Right lobe of liver (tissue), 6 donors: Measurements from ENCODE around the gene COA4. TPM values are rescaled to one million over a fixed set of nuclear protein-coding genes. Genes with fewer than 3 reads are reported as not detected.
A peak's percentile ranks its signal among the peaks of the same experiment; 100 is the strongest.

ENCODE experiments used
- ATAC-seq, 4 donors: fragments of 200-7000 bp; cut with Tn5 transposase; one replicate each; pipeline ENCODE4 v1.9.1; 2020; ENCODE audit warnings: mild to moderate bottlenecking in 4 of 4, moderate library complexity in 4 of 4
- DNase-seq, 3 donors: peaks; one replicate each; pipeline ENCODE4 v3.0.0-alpha.2; 2020
- H3K27ac ChIP-seq, 3 donors: fragments of 200-600 bp; one replicate each; pipeline ENCODE4 v1.8.0; 2022
- H3K27me3 ChIP-seq, 2 donors: fragments of 200-600 bp; one replicate each; pipeline ENCODE4 v1.8.0; 2022
- H3K36me3 ChIP-seq, 4 donors: fragments of 200-600 bp; sonication (generic) in 1 of 4; one replicate each; pipeline versions ENCODE4 v1.5.1 to v1.8.0; 2017 to 2022; ENCODE audit warnings: control low read depth in 1 of 4
- H3K4me1 ChIP-seq, 4 donors: fragments of 200-600 bp; sonication (generic) in 1 of 4; one replicate each; pipeline versions ENCODE4 v1.5.1 to v1.8.0; 2017 to 2022; ENCODE audit warnings: control low read depth in 1 of 4
- H3K4me3 ChIP-seq, 3 donors: fragments of 200-600 bp; one replicate each; pipeline ENCODE4 v1.8.0; 2022
- H3K9me3 ChIP-seq, 4 donors: fragments of 200-600 bp; sonication (generic) in 1 of 4; one replicate each; pipeline versions ENCODE4 v1.5.1 to v1.8.0; 2017 to 2022; ENCODE audit warnings: control low read depth in 1 of 4
- CTCF ChIP-seq, 4 donors: fragments of 200-600 bp in 3 of 4; fragments of 450-650 bp in 1 of 4; IDR thresholded peaks; one replicate each; pipeline versions ENCODE4 v1.5.1 to v1.8.0; 2016 to 2022; ENCODE audit warnings: antibody characterized with exemption in 4 of 4, mild to moderate bottlenecking in 2 of 4
- POLR2A ChIP-seq: fragments of 450-650 bp; IDR thresholded peaks from one replicate; pipeline ENCODE4 v1.6.1; 2017; ENCODE audit warnings: antibody characterized with exemption, mild to moderate bottlenecking
- WGBS: methylation state at CpG from one replicate; pipeline ENCODE4 v1.1.6; 2018; ENCODE audit warnings: low coverage, low lambda C conversion rate; ENCODE audit not compliant: insufficient coverage; ENCODE audit errors: missing lambda C conversion rate; 5-methylcytosine and 5-hydroxymethylcytosine counted together
- intact Hi-C, 2 donors: fragments of 100-400 bp; cut with DNase I; formaldehyde crosslinking; loops; one replicate each; pipeline versions ENCODE4 v1.11.2 to v1.14.1; 2022
- total RNA-seq, 6 experiments: library from RNA; depleted of rRNA in 2 of 6; stranded (reverse); fragments of >200 nt in 2 of 6; fragmentation: NEBNext Ultra II Directional in 3 of 6; extraction: Animal tissue kit (Norgen Biotek cat#: 25700) in 3 of 6; gene quantifications; one replicate each; pipeline versions ENCODE4 v1.1.0 to v1.2.4, GENCODE V29; 2016 to 2023
- donor health status: DM: no; HTN: yes; CAD: no.
- donor health status: DM: no; HTN: no; CAD: no.
- donor health status: DM: no; HTN: no; CAD: no.
- donor health status: DM: no; HTN: yes; CAD: no.
- donor health status: DM: no; HTN: yes; CAD: no.

Gene COA4
- total RNA-seq, 6 experiments from 2014 or later = 48.8 to 116 (median 56.0) TPM

DNA sequence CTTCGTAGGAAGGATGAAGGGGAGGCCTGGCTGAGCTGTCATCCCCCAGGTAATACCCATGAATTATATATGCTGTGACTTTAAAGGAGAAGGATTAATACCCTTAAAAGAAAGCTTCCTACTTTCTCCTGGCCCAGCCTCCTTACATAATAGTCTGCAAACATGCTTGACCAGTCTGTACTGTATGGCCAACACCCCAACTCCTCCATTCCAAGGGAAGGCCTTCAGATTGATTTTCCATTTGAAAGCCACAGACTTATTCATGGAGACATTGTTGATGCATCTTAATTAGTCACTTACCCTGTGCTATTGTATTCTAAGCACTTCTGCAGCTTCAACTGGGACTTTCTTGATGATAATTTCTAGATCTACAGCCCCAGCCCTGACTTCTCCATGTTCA, 2.1 kb upstream of the COA4 start:
- Histone ChIP-seq H3K36me3 (peaks cover 0 to 6% (median 0%) of the 10 kb centered on the region in 4 donors), H3K4me3 (no peak overlapping the region), H3K9me3 (no peaks in the 10 kb centered on the region), H3K27me3 (no peaks in the 10 kb centered on the region), H3K4me1 (peaks cover 0 to 20% (median 9%) of the 10 kb centered on the region in 4 donors), H3K27ac (no peak overlapping the region)
- intact Hi-C loops = no loop called here
- ATAC-seq = no peak
- 67% methylated on average over 1 of the region's 1 CpG for WGBS
- DNase-seq = no peak
- TF ChIP-seq POLR2A = no peak
- TF ChIP-seq CTCF (IDR thresholded peaks at IDR 0.05) = no peak

DNA sequence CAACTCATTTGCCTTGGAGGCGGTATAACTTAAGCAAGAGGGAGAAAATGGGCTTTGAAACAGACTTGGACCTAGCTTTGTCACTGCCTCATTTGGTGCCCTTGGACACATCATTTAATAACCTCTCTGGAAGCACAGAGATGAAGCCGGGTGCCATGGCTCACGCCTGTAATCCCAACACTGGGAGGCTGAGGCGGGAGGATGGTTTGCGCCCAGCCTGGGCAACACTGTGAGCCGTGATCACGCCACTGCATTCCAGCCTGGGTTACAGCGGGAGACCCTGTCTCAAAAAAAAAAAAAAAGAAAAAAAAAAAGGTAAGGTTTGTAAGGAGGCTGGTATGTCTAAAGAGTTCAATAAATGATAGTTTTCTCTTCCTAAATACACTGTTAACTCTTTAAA, 806 bp downstream of the COA4 start:
- H3K36me3 ChIP-seq = peaks cover 0 to 17% (median 7%) of the 10 kb centered on the region in 4 donors
- DNase-seq (no peak), ATAC-seq (peak in 1 of 4 donors; percentile 9)
- no peaks in the 10 kb centered on the region for H3K9me3 ChIP-seq
- H3K4me3 ChIP-seq = peak overlapping the region; percentile 70 to 83 (median 80)
- H3K27ac ChIP-seq = peak overlapping the region; percentile 72 to 82 (median 77)
- intact Hi-C loops = no loop called here
- TF ChIP-seq CTCF (IDR thresholded peaks at IDR 0.05) (no peak), POLR2A (no peak)
- no peaks in the 10 kb centered on the region for H3K27me3 ChIP-seq
- WGBS = 28% methylated on average over 8 of the region's 8 CpGs
- peaks cover 0 to 20% (median 9%) of the 10 kb centered on the region in 4 donors for H3K4me1 ChIP-seq

GRCh38 chr11:73875380-73875779, 1.3 kb downstream of the COA4 start:
- Histone ChIP-seq H3K27me3 (no peaks in the 10 kb centered on the region), H3K9me3 (no peaks in the 10 kb centered on the region), H3K27ac (no peak overlapping the region), H3K36me3 (peaks cover 0 to 17% (median 7%) of the 10 kb centered on the region in 4 donors), H3K4me3 (peak overlapping the region; percentile 70 to 83 (median 80)), H3K4me1 (peaks cover 0 to 22% (median 9%) of the 10 kb centered on the region in 4 donors)
- DNase-seq (no peak), ATAC-seq (no peak)
- intact Hi-C loops = no loop called here
- TF ChIP-seq CTCF (IDR thresholded peaks at IDR 0.05) (no peak), POLR2A (no peak)
- WGBS = 91% methylated on average over 1 of the region's 1 CpG

DNA sequence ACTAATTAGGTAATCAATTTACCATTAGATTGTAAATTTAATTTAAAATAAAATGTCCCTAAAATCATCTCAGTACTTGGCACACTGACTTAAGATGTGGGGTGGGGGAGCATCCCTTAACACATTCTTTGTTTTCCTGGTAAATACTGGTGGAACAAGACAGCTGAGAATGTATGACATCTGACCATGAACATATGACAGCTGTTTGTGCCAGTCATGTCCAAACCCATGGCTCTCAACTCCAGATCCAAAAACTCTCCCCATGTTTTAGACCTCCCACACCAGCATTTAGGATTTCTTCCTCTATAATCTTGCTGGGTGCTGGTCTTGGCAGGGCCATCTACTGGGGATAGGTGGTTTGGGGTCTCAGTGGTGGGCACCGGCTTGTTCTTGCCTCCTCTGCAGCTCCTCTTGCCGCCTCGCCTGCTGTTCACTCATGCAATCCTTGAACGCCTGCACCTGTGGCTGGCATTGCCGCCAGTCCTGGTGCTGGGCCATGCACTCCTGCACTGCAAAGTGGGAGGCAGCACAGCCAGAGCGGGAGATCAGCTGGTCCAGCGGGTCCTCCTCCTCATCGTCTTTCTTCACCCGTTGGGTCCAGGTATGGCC, 3.8 kb downstream of the COA4 start:
- Histone ChIP-seq H3K27me3 (no peaks in the 10 kb centered on the region), H3K9me3 (no peaks in the 10 kb centered on the region), H3K27ac (no peak overlapping the region), H3K4me3 (no peak overlapping the region), H3K4me1 (peaks cover 0 to 37% (median 13%) of the 10 kb centered on the region in 4 donors), H3K36me3 (peaks cover 0 to 17% (median 7%) of the 10 kb centered on the region in 4 donors)
- no peak for DNase-seq
- no peak for TF ChIP-seq POLR2A
- no peak for TF ChIP-seq CTCF (IDR thresholded peaks at IDR 0.05)
- WGBS = 90% methylated on average over 2 of the region's 9 CpGs
- ATAC-seq = no peak
- intact Hi-C loops = no loop called here
